Measurements from ENCODE around the gene FANK1. TPM values are rescaled to one million over a fixed set of nuclear protein-coding genes. Genes with fewer than 3 reads are reported as not detected.

Gene FANK1
- total RNA-seq, 1 donor from 2014 or later = 12.5 TPM

GRCh38 chr10:125951290-125951689 is 54.9 kb downstream of the FANK1 start:
- Mint-ChIP-seq H3K36me3 (peaks cover 3% of the 10 kb centered on the region), H3K27me3 (ENCODE audit: insufficient read depth, low read depth) (peaks cover 2% of the 10 kb centered on the region), H3K9me3 (peaks cover 34% of the 10 kb centered on the region), H3K4me3 (no peak overlapping the region), H3K4me1 (no peaks in the 10 kb centered on the region), H3K27ac (no peak overlapping the region)
- Histone ChIP-seq H3K36me3 (no peaks in the 10 kb centered on the region), H3K4me2 (no peak overlapping the region), H4K20me1 (ENCODE audit: low read depth) (no peaks in the 10 kb centered on the region), H3F3A (ENCODE audit: low read depth) (no peaks in the 10 kb centered on the region), H3K4me1 (peaks cover 4% of the 10 kb centered on the region), H2AFZ (replicated peaks) (no peak overlapping the region), H3K9me3 (ENCODE audit: low read depth) (no peaks in the 10 kb centered on the region), H3K4me3 (no peak overlapping the region), H3K27ac (no peak overlapping the region), H3K27me3 (no peaks in the 10 kb centered on the region), H3K9ac (no peak overlapping the region), H3K79me2 (ENCODE audit: low read depth) (no peaks in the 10 kb centered on the region)
- TF ChIP-seq EZH2phosphoT487 (IDR thresholded peaks at IDR 0.05) = no peak
- no peak for TF ChIP-seq EZH2 (IDR thresholded peaks at IDR 0.05)
- no peak for TF ChIP-seq CTCF (IDR thresholded peaks at IDR 0.05)
- no peak for DNase-seq (ENCODE audit: low spot score)

GRCh38 chr10:125953778-125954385 is 57.5 kb downstream of the FANK1 start:
- Histone ChIP-seq H3K4me3 (no peak overlapping the region), H3K9me3 (ENCODE audit: low read depth) (no peaks in the 10 kb centered on the region)
- H3K4me3 Mint-ChIP-seq = no peak overlapping the region

GRCh38 chr10:125955766-125956165 is 59.4 kb downstream of the FANK1 start:
- peaks cover 34% of the 10 kb centered on the region for H3K9me3 Mint-ChIP-seq
- DNase-seq (ENCODE audit: low spot score) = no peak
- no peak overlapping the region for H2AFZ ChIP-seq (replicated peaks)
- peaks cover 3% of the 10 kb centered on the region for H3K36me3 Mint-ChIP-seq
- no peaks in the 10 kb centered on the region for H3K4me1 Mint-ChIP-seq
- peaks cover 2% of the 10 kb centered on the region for H3K27me3 Mint-ChIP-seq (ENCODE audit: insufficient read depth, low read depth)
- H3K9ac ChIP-seq = no peak overlapping the region
- H3K4me2 ChIP-seq = no peak overlapping the region
- H3K4me3 Mint-ChIP-seq = no peak overlapping the region
- H3K36me3 ChIP-seq = no peaks in the 10 kb centered on the region
- no peak overlapping the region for H3K27ac ChIP-seq
- peaks cover 4% of the 10 kb centered on the region for H3K4me1 ChIP-seq
- H3K4me3 ChIP-seq = no peak overlapping the region
- H3K27me3 ChIP-seq = no peaks in the 10 kb centered on the region
- no peak for TF ChIP-seq CTCF (IDR thresholded peaks at IDR 0.05)
- no peak for TF ChIP-seq EZH2phosphoT487 (IDR thresholded peaks at IDR 0.05)
- no peak for TF ChIP-seq EZH2 (IDR thresholded peaks at IDR 0.05)
- H4K20me1 ChIP-seq (ENCODE audit: low read depth) = no peaks in the 10 kb centered on the region
- no peaks in the 10 kb centered on the region for H3K9me3 ChIP-seq (ENCODE audit: low read depth)
- H3K27ac Mint-ChIP-seq = no peak overlapping the region
- H3K79me2 ChIP-seq (ENCODE audit: low read depth) = no peaks in the 10 kb centered on the region
- no peaks in the 10 kb centered on the region for H3F3A ChIP-seq (ENCODE audit: low read depth)

More at GRCh38 chr10:125953778-125954385, 57.5 kb downstream of the FANK1 start:
- H3K27me3 ChIP-seq = no peaks in the 10 kb centered on the region
- TF ChIP-seq EZH2 (IDR thresholded peaks at IDR 0.05) = no peak
- TF ChIP-seq CTCF (IDR thresholded peaks at IDR 0.05) = no peak
- no peak for TF ChIP-seq EZH2phosphoT487 (IDR thresholded peaks at IDR 0.05)
- Mint-ChIP-seq H3K9me3 (peaks cover 34% of the 10 kb centered on the region), H3K27ac (no peak overlapping the region), H3K4me1 (no peaks in the 10 kb centered on the region), H3K27me3 (ENCODE audit: insufficient read depth, low read depth) (peaks cover 2% of the 10 kb centered on the region), H3K36me3 (peaks cover 3% of the 10 kb centered on the region)
- H3K4me2 ChIP-seq = no peak overlapping the region
- peaks cover 4% of the 10 kb centered on the region for H3K4me1 ChIP-seq
- no peak for DNase-seq (ENCODE audit: low spot score)
- H3K36me3 ChIP-seq = no peaks in the 10 kb centered on the region
- peak overlapping the region; percentile 2 for H2AFZ ChIP-seq (replicated peaks)
- H3K9ac ChIP-seq = no peak overlapping the region
- H4K20me1 ChIP-seq (ENCODE audit: low read depth) = no peaks in the 10 kb centered on the region
- H3K27ac ChIP-seq = no peak overlapping the region
- H3K79me2 ChIP-seq (ENCODE audit: low read depth) = no peaks in the 10 kb centered on the region
- no peaks in the 10 kb centered on the region for H3F3A ChIP-seq (ENCODE audit: low read depth)

Measured in neural progenitor cell (in vitro differentiated cells).